ENCODE measurements around the gene RNF103. TPM values are rescaled to one million over a fixed set of nuclear protein-coding genes. Genes with fewer than 3 reads are reported as not detected.
"Not testable (repeated sequence)": the region's sequence is repeated elsewhere in the genome, so short reads cannot be mapped to it uniquely, and the experiment has no call there.

The RNF103 gene
- total RNA-seq, 4 donors from 2014 or later: 31.3 to 46.6 (median 34.5) TPM

DNA sequence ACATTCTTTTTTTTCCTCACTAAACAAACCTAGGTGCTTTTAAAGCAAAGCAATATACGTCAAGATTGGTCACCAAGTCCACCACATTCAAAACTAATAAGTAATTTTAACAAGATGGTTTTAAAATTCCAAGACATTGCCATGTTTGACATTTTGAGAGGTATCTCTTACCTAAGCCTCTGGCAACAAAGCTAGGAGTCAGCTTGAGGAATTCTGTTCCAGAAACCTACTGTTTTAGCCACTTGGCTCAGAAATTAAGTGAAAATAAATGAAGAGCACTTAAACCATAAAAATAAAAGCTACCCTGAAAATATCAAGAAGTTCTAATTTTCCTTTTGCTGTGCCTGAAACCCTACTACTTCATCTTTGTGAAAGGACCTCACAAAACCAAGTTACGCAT, 30.4 kb downstream of the RNF103 start:
- WGBS, 2 donors: 81 to 86% methylated on average over 2 of the region's 2 CpGs
- no peak for TF ChIP-seq POLR2A (IDR thresholded peaks at IDR 0.05)
- no peak for TF ChIP-seq CTCF (IDR thresholded peaks at IDR 0.05)
- intact Hi-C loops (cut with DNase I; ENCODE audit: low total_unique reads): no loop called here
- H3K4me3 ChIP-seq (ENCODE audit: low read depth, poor library complexity, severe bottlenecking): no peak overlapping the region
- no peak for DNase-seq (ENCODE audit: low spot score in 2 of 2)

- H3K4me3 ChIP-seq (ENCODE audit: low read depth, poor library complexity, severe bottlenecking): no peak overlapping the region
- DNase-seq (ENCODE audit: low spot score in 2 of 2): no peak
- TF ChIP-seq CTCF (IDR thresholded peaks at IDR 0.05) (no peak), POLR2A (IDR thresholded peaks at IDR 0.05) (no peak)
- intact Hi-C loops (cut with DNase I; ENCODE audit: low total_unique reads): no loop called here
- WGBS, 2 donors: 32 to 33% methylated on average over 3 of the region's 3 CpGs
Observed at GRCh38 chr2:86592547-86593230, 31.0 kb downstream of the RNF103 start.

DNA sequence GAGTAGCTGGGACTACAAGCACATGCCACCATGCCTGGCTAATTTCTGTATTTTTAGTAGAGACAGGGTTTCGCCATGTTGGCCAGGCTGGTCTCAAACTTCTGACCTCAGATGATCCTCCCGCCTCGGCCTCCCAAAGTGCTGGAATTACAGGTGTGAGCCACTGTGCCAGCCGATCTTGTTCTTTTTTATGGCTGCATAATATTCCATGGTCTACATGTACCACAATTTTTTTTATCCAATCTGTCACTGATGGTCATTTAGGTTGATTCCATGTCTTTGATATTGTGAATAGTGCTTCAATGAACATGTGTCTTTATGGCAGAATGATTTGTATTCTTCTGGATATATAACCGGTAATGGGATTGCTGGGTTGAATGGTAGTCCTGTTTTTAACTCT, 34.0 kb downstream of the RNF103 start:
- WGBS, 2 donors: 92 to 99% methylated on average over 5 of the region's 5 CpGs
- DNase-seq (ENCODE audit: low spot score in 2 of 2); intact Hi-C loops (cut with DNase I; ENCODE audit: low total_unique reads); H3K4me3 ChIP-seq (ENCODE audit: low read depth, poor library complexity, severe bottlenecking): not testable (repeated sequence)

DNA sequence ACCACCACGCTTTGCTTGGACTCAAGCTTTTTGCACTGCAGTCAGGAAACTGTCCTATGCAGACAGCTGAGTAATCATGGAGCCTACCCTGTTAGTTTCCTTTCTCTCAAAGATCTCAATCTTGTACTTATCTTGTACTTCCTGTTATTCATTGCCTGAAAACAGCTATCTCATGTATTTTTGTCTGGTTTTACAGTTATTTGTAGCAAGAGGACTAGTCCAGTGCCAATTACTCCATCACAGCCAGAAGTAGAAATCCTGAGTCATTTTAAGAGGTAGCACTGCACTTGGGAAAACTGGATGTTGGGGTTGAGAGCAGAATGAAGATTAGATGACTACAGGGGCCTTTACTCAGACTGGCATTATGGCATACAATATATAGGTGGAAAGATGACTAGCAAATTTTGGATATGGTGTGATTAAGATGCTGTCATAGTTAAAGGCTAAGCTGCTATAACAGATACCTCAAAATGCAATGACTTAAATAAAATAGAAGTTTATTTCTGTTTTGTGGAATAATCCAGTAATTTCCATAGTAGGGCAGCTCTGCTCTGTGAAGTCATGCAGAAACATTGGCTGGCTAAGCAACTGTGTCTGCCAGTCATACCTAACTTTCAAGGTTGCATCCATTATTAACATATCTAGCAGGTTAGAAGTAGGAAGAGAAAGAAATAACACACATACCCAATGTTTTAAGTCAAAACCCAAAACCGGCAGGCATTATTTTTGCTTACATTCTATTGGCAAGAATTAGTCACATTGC, 39.3 kb downstream of the RNF103 start:
- no peak for DNase-seq (ENCODE audit: low spot score in 2 of 2)
- intact Hi-C loops (cut with DNase I; ENCODE audit: low total_unique reads): no loop called here
- no peak for TF ChIP-seq CTCF (IDR thresholded peaks at IDR 0.05)
- TF ChIP-seq POLR2A (IDR thresholded peaks at IDR 0.05): no peak
- no peak overlapping the region for H3K4me3 ChIP-seq (ENCODE audit: low read depth, poor library complexity, severe bottlenecking)
- 71 to 74% methylated on average over 2 of the region's 2 CpGs for WGBS, 2 donors

DNA sequence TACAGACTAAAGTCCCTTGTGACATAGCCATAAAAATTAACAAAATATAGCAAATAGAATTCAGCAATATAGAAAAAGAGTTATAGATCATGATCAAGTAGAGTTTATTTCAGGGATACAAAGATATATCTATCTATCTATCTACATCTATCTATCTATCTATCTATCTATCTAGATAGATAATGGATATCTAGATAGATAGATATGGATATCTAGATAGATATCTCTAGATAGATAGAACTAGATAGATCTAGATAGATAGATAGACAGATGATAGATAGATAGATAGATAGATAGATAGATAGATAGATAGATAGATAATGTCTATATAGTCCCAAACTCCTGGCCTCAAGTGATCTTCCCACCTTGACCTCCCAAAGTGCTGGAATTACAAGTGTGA, 43.1 kb downstream of the RNF103 start:
- TF ChIP-seq POLR2A (IDR thresholded peaks at IDR 0.05): no peak
- no peak for TF ChIP-seq CTCF (IDR thresholded peaks at IDR 0.05)
- DNase-seq (ENCODE audit: low spot score in 2 of 2): no peak
- intact Hi-C loops (cut with DNase I; ENCODE audit: low total_unique reads): no loop called here
- no peak overlapping the region for H3K4me3 ChIP-seq (ENCODE audit: low read depth, poor library complexity, severe bottlenecking)

- intact Hi-C loops (cut with DNase I; ENCODE audit: low total_unique reads): no loop called here
- TF ChIP-seq POLR2A (IDR thresholded peaks at IDR 0.05) (no peak), CTCF (IDR thresholded peaks at IDR 0.05) (no peak)
- 74 to 77% methylated on average over 2 of the region's 2 CpGs for WGBS, 2 donors
- H3K4me3 ChIP-seq (ENCODE audit: low read depth, poor library complexity, severe bottlenecking): no peak overlapping the region
- no peak for DNase-seq (ENCODE audit: low spot score in 2 of 2)
Observed at GRCh38 chr2:86577817-86578456, 45.7 kb downstream of the RNF103 start.
